GM21367 (cell line): Measurements from ENCODE around the gene PACS2.
"Not testable (repeated sequence)": the region's sequence is repeated elsewhere in the genome, so short reads cannot be mapped to it uniquely, and the experiment has no call there.

Source experiments
- ATAC-seq: cut with Tn5 transposase; IDR thresholded peaks from one replicate; pipeline ENCODE4 v1.9.1; 2021; ENCODE audit not compliant: unreplicated experiment

Gene PACS2

DNA sequence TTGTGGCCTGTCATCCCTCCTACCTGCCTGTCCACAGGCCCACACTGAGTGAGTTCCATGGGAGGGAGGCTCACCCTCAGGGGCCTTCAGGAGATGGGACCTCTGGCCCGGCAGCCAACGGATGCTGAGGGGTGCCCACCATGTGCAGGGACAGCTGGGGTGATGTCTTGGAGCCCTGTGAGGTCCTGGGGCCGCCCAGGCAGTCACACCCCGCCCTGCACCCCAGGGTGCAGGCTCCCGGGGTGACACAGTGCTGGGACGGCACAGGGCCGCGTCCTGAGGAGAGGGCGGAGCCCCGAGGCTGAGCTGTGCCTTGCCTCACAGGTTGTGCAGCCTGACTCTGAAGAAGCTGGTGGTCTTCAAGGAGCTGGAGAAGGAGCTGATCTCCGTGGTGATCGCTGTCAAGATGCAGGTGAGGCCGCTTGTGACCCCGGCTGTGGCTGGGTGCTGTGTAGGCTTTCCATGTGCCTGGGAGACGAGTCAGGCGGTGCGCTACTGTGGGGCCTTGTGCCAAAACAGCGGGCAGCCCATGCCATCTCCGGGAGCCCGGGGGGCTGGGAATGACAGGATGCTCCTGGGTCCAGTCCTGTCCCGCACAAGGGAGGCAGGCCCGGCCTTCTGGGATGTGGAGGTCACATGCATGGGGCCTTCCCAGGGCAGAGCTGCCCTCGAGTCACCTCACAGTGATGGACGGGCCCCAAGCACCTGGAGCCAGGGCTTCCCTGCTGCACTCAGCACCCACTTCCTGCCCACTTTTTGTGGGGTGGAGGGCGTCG is 33.8 kb downstream of the PACS2 start:
- ATAC-seq = no peak

DNA sequence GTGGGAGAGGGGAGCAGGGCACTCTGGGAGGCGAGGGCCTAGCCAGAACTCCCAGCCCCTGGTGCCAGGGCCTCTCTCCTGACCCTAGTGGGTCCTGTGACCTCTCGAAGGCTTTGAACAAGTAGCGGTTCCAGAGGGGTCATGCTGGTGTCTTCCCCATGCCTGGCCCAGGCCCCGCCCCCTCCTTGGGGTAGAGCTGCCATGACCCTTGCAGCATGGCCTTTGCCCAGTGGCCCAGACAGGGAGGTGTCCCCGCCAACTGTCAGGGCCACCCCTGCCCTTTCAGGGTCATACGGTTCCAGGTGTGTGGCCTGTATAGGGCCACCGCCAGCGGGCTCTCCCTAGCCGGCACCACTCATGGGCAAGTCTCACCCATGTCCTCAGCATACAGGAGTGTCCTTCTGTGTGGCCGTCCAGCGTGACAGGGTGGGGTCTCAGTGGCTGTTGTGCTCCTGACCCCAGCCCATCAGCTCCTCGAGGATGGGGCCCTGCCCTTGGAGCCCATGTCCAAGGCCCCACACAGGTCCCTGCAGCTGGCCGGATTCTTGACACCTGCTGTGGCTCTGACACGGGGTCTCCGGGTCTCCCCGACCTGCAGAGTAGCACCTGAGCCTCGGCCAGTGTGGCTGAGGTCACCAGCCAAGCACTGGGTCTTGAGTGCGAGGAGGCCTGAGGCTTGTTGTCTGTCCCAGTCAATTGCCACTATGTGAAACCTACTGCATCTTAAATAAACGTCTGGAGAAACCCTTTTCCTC is 34.6 kb downstream of the PACS2 start:
- ATAC-seq = no peak

DNA sequence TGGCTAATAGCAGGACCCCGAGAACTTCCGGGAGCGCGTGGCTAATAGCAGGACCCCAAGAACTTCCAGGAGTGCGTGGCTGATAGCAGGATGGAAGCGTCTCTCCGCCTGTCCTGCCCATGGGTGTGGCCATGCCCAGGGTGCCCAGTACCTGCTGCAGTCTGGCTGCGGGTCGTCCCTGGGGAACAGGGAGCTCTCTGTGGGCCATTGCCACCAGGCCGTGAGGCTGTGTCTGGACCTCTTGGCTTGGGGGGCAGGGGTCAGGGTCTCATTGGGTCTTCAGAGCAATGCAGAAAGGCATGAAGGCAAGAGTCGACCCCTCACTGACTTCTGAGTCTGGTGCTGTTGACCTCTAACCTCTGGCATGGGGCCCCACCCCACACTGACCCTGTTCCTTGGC is 35.4 kb downstream of the PACS2 start:
- ATAC-seq = no peak

DNA sequence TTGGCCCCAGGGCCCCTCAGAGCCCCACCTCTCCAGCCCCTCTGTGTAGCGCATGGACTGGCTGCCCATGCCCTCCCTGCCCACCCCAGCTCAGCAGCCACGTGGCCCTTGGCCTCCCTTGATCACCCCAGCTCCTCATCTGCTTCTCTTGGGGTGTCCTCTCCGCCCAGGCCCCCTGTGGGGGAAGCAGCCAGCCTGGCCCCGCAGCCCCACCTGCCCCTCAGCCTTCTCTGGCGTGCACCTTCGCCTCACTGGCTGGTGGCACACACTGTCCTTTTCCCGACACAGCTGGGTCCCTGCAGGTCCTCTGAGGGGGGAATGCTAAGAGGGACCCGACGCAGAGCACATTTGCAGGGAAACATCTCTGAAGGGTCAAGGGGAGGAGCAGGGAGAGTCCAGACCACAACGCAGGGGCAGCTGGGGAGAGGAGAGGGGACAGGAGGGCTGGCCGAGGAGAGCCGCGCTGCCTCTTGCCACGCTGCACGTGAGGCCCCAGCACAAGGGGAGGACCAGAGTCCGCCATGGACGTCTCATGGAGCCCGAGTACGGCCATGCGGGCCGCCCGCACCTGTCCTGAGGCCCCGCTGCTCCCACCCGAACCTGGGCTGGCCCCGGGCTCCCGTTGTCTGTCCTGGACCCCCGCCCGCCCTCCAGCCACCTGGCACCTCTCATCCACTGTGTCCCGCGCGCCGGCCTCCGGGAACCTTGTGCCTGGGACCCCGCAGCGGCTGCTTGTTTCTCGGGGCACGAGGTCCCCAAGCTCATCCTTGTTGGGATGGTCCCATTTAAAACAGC is 36.1 kb downstream of the PACS2 start:
- no peak for ATAC-seq

DNA sequence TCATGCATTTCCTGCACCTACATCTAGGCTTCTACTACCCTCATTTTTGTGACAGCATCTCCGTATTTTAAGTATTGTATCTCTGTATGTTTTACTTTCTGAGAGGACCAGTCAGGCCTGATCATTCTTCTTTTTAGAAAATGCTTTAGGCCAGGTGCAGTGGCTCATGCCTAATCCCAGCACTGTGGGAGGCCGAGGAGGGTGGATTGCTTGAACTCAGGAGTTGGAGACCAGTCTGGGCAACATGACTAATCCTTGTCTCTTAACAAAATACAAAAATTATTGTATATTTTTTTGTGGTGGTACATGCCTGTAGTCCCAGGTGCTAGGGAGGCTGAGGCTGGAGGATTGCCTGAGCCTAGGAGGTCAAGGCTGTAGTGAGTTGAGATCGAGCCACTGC is 36.9 kb downstream of the PACS2 start:
- no peak for ATAC-seq

DNA sequence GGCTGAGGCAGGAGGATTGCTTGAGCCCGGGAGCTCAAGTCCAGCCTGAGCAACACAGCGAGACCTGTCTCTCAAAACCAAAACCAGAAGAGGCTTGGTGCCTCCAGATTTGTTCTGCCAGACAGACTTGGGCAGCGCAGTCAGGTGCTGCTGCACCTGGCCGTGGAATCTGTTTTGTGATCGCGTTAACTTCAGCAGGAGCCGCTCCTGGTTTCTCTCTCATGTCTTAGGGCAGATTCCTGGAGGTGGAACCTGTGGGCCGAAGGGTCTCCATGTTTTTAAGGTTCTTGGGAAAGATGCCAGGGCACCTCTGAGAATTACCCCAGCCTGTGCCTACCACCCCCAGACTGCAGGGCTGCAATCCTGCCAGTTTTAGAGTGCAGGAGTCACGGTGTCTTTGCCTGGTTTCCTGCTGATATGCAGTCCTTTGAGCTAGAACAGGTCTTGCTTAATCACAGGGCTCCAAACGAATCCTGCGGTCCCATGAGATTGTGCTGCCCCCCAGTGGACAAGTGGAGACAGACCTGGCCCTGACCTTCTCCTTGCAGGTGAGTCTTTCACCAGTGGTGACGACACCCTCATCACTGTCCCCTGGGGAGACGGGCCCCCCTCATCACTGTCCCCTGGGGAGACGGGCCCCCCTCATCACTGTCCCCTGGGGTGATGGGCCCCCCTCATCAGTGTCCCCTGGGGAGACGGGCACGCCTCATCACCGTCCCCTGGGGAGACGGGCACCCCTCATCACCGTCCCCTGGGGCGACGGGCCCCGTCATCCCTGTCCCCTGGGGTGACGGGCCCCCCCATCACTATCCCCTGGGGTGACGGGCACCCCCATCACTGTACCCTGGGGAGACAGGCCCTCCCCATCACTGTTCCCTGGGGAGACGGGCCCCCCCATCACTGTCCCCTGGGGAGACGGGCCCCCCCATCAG is 37.6 kb downstream of the PACS2 start:
- ATAC-seq = peak; percentile 58

DNA sequence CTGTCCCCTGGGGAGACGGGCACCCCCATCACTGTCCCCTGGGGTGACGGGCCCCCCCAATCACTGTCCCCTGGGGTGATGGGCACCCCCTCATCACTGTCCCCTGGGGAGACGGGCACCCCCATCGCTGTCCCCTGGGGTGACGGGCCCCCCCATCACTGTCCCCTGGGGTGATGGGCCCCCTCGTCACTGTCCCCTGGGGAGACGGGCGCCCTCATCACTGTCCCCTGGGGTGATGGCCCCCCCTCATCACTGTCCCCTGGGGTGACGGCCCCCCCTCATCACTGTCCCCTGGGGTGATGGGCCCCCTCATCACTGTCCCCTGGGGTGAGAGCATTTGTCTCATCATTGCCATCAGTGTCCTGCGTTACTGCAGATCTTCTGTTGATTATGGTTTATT is 38.6 kb downstream of the PACS2 start:
- no peak for ATAC-seq

DNA sequence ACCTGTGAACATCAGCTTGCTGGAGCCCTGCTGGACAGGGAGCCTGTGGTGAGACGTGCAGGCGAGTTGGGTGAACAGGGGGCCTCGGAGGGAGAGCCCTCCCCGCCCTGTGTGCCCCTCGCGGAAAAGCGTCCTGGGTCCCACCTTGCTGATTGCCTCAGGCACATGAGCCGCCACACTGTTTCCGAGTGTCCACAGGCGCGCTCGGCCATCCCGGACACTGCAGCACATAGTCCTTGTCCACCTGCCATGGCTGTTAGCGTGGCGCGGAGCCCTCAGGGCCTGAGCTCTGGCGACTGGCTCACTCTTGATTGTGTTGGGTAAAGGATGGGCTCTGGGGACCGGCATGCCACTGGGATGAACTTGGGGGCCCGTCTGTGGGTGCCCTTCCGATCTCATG is 40.0 kb downstream of the PACS2 start:
- no peak for ATAC-seq

DNA sequence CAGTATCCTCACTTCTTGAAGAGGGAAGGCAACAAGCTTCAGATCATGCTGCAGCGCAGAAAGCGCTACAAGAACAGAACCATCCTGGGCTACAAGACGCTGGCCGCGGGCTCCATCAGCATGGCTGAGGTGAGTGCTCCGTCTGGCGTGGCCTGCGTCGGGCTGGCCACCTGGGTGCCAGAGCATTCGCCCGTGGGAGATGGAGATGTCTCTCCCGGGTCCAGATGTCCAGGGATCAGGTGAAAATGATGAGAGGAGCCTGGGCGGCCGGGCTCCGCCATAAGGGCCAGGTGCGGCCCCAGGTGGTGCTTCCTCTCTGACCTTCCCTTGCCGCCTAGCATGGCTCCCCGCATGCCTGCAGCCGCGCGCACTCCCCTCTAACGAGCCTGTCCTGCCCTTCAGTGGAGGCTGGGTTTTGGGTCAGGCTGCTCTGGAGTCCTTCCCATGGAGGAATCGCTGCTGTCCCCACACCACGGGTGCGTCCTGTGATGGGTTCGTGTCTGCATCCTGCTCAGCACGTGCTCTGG is 40.6 kb downstream of the PACS2 start:
- no peak for ATAC-seq

DNA sequence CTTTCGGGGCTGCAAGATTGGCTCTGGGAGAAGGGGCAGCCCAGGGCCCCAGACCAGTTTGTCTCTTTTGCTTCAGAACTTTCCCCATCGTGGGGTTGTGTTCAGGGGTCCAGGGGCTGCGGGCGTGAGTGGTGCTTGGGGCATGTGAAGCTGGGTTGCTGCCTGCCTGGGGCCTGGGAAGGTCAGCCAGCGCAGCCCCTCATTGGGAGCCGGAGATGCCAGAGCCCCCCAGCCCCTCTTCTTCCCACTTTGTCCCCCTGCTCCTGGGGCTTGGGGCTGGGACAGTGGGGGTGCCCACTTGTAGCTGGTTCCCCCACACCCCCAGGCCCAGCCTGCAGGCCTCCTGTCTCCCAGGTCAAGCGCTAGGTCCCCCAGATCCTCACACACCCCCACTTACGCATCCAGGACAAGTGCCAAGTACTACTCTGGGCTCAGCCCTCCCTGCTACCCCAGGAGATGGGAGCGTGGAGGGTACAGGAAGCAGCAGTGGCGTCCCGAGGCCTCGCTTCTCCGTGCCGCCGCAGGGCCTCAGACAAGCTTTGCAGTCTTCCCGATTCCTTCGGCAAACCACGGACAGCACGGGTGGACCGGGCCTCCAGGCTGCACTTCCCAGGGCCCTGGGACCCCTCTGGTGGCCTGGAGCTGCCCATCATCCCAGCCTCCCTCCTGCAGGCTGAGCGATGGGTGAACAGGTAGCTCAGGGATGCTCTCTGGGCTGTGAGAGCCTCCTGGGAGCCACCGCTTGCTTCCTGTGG is 41.5 kb downstream of the PACS2 start:
- no peak for ATAC-seq

DNA sequence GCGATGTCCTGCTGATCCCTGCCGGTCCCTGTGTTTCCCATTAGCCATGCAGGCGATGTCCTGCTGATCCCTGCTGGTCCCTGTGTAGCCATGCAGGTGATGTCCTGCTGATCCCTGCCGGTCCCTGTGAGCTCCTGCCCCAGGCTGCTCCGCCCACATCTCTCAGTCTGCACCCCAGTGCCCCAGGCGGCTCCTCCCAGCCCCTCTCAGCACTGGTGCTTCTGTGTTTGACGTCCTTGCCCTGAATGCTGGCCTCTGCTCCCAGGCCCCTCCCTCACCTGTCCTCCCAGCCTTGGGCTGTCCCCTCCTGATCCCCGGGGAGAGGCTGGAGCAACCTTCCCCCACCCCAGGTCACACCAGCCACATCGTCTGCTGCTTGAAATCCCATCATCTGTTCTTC is 42.4 kb downstream of the PACS2 start:
- no peak for ATAC-seq

DNA sequence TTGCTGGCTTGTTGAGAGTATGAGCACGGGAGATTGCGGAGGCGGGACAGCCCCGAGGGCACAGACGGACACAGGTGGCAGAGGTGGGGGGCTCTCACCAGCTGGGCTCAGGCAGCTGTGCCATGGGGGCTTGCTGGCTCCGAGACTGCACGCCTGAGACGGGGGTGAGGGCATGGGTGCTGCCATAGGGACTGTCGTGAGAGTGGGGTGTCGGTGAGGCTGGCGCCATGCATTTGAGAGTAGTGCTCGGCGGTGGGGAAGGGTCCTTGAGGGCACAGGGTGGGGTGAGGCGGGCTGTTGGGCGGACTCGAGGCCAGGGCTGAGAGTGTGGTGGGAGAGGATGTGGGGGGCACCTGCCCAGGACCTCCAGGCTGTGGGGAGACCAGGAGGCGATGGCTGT is 43.1 kb downstream of the PACS2 start:
- no peak for ATAC-seq

DNA sequence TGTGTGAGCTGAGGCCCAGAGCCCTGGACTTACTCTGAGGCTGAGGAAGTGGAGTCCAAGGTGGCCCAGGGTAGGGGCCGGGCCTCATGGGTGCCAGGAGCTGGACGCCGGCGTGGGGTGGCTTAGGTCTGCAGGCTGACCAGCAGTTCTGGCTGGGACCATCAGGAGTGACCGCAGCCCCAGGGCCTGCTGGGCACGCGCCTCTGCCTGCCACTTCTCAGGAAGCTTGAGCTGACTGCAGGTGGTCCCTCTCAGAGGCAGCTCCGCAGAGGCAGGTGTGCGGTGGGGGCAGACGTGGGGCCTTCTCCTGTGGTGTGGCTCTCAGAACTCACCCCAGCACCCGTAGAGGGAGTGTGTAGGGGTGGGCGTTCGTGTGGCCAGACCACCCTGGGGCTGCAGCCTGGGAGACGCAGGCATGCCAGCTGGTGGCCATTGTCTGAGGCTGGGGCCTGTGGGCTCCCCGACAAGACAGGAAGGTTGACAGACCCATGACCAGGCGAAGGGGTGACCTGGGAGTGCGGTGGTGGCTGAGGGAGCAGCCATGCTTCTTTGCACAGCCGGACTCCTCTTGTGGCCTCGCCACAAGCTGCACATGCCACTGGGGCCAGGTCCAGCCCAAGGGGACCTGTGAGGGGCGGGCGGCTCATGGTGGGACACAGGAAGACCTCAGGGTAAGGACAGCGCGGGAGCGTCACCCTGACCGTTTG is 43.7 kb downstream of the PACS2 start:
- no peak for ATAC-seq

DNA sequence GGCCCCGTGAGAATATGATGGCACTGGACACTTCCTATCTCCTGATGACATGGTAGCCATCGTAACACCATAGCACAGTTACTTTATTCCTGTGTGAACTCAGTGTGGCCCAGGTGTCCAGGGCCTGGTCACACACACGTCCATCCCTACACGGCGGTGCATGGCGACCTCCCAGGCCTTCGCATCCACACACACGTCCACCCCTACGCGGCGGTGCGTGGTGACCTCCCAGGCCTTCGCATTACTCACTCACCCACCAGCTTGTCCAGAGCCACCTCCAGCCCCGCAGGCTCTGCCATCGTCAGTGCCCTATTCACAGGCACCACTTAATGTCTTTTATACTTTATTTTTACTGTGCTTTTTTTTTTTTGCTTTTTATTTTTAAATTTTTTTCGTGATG is 44.4 kb downstream of the PACS2 start:
- ATAC-seq = no peak

DNA sequence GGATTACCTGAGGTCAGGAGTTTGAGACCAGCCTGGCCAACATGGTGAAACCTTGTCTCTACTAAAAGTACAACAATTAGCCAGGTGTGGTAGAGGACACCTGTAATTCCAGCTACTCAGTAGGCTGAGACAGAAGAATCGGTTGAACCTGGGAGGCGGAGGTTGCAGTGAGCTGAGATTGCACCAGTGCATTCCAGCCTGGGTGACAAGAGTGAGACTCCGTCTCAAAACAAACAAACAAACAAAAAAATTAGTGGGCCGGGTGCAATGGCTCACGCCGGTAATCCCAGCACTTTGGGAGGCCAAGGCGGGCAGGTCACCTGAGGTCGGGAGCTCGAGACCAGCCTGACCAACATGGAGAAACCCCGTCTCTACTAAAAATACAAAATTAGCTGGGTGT is 46.9 kb downstream of the PACS2 start:
- not testable (repeated sequence) for ATAC-seq

DNA sequence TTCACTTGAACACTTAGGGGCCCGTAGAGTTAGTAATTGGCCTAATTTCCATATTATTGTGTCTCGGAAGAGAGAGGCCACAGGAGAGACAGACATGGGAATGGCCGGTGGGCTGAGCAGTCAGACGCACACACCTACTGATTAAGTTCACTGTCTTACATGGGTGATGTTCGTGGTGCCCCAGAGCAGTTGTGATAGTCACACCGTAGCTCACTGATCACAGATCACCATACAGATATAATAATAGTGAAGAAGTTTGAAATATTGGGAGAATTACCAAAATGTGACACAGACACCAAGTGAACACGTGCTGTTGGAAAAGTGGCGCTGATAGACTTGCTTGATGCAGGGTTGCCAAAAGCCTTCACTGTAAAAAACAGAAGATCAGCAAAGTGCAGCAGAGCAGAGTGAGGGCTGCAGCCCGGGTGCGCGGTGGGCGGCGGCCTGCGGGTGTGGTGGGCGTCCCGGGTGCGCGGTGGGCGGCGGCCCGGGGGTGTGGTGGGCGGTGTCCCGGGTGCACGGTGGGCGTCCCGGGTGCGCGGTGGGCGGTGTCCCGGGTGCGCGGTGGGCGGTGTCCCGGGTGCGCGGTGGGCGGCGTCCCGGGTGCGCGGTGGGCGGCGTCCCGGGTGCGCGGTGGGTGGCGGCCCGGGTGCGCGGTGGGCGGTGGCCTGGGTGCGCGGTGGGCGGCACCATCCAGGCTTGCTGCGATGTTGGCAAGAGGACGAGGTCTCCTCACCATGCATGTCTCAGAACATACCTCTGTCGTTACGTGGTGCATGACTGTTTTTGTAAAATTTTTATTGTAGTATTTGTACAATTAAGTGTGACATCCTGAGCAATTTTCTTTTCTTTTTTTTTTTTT is 49.5 kb downstream of the PACS2 start:
- ATAC-seq = no peak

DNA sequence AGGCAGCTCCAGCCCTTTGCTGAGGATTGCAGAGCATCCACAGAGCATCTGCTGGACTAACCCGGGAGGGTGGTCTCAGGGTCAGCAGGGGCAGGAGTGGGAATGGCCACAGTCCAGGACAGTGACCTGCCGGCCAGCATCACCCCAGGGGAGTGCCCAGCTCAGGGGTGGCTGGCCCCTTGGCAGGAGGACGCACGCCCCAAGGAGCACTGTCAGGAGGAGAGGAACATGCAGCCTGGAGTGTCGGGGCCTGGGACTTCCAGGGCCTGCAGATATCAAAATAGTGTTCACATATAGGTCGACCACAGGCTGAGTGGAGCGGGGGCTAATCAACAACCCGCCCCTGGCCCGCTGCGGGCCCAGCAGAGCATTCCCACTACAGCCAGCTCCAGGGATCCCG is 50.6 kb downstream of the PACS2 start:
- ATAC-seq = no peak

DNA sequence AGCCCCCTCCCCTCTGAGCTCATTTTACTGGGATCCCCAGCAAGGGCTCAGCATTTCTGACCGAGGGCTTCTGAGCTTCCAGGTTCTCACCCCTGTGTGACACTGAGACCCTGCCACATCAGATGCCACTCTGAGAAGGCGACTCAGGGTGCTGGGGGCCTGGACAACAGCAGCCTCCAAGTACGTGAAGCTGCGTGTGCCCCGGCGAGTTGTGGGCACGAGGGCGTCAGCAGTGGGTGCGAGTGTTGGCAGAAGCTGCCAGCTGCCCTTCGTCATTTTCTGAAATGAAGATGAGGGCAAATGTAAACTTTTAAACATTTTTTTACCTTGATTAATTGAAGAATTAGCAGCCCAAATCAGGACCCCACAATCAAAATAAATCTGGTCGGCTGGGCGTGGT is 51.1 kb downstream of the PACS2 start:
- ATAC-seq = no peak
